ENCODE results near the gene MME. TPM values are rescaled to one million over a fixed set of nuclear protein-coding genes. Genes with fewer than 3 reads are reported as not detected.
"Not testable (repeated sequence)": the region's sequence is repeated elsewhere in the genome, so short reads cannot be mapped to it uniquely, and the experiment has no call there.

The MME gene
- total and polyA plus RNA-seq, 2 donors from 2014 or later: 8.4 to 126 TPM

- H3K4me1 ChIP-seq (ENCODE audit: control insufficient read depth in 2 of 3, insufficient read depth in 2 of 3, low read depth in 1 of 3, low read length in 3 of 3): no peaks in the 10 kb centered on the region
- FAIRE-seq: no peak
- TF ChIP-seq, protein P1, sequence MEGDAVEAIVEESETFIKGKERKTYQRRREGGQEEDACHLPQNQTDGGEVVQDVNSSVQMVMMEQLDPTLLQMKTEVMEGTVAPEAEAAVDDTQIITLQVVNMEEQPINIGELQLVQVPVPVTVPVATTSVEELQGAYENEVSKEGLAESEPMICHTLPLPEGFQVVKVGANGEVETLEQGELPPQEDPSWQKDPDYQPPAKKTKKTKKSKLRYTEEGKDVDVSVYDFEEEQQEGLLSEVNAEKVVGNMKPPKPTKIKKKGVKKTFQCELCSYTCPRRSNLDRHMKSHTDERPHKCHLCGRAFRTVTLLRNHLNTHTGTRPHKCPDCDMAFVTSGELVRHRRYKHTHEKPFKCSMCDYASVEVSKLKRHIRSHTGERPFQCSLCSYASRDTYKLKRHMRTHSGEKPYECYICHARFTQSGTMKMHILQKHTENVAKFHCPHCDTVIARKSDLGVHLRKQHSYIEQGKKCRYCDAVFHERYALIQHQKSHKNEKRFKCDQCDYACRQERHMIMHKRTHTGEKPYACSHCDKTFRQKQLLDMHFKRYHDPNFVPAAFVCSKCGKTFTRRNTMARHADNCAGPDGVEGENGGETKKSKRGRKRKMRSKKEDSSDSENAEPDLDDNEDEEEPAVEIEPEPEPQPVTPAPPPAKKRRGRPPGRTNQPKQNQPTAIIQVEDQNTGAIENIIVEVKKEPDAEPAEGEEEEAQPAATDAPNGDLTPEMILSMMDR (IDR thresholded peaks at IDR 0.05; ENCODE audit: borderline replicate concordance, extremely low read depth, insufficient read depth): no peak
- H3K9me3 ChIP-seq (ENCODE audit: control insufficient read depth in 2 of 3, insufficient read depth in 1 of 3, low read length in 3 of 3): no peaks in the 10 kb centered on the region
- H3K27ac ChIP-seq (ENCODE audit: low read depth in 2 of 2, low read length in 2 of 2): no peak overlapping the region
- H3K36me3 ChIP-seq (ENCODE audit: control insufficient read depth in 2 of 3, insufficient read depth in 3 of 3, low read length in 3 of 3): no peaks in the 10 kb centered on the region
- H3K27me3 ChIP-seq (ENCODE audit: control insufficient read depth, insufficient read depth, low read length): no peaks in the 10 kb centered on the region
- H3K4me3 ChIP-seq (ENCODE audit: low read length in 3 of 3): no peak overlapping the region
- intact Hi-C loops (cut with DNase I): no loop called here
- H3K9ac ChIP-seq (ENCODE audit: low read length in 3 of 3): no peak overlapping the region
- DNase-seq: no peak
These were observed 49.3 kb downstream of the MME start for GRCh38 chr3:155129396-155129795.

DNA sequence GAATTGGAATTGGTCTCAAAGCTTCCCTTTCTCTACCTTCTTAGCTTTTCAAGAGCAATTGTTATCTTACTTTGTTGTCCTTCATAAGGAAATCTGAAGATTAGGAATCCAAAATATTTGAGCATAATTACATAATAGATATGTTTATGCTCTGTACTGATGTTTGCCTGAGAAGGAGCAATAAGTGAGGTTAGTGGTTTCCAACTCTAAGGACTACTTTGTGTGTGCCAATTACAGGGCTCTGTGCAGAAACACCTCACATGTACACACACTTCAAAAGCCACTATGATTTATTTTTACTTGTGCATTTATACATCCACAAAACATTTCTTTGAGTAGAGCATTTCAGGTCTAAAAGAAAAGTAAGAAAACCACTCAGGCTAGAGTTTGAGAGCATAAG is 49.9 kb downstream of the MME start:
- Histone ChIP-seq H3K9ac (ENCODE audit: low read length in 3 of 3) (no peak overlapping the region), H3K4me3 (ENCODE audit: low read length in 3 of 3) (no peak overlapping the region), H3K36me3 (ENCODE audit: control insufficient read depth in 2 of 3, insufficient read depth in 3 of 3, low read length in 3 of 3) (no peaks in the 10 kb centered on the region), H3K4me1 (ENCODE audit: control insufficient read depth in 2 of 3, insufficient read depth in 2 of 3, low read depth in 1 of 3, low read length in 3 of 3) (no peaks in the 10 kb centered on the region), H3K27ac (ENCODE audit: low read depth in 2 of 2, low read length in 2 of 2) (no peak overlapping the region), H3K27me3 (ENCODE audit: control insufficient read depth, insufficient read depth, low read length) (no peaks in the 10 kb centered on the region), H3K9me3 (ENCODE audit: control insufficient read depth in 2 of 3, insufficient read depth in 1 of 3, low read length in 3 of 3) (no peaks in the 10 kb centered on the region)
- DNase-seq: no peak
- no peak for FAIRE-seq
- TF ChIP-seq, protein P1 (IDR thresholded peaks at IDR 0.05; ENCODE audit: borderline replicate concordance, extremely low read depth, insufficient read depth): no peak
- intact Hi-C loops (cut with DNase I): no loop called here

- Histone ChIP-seq H3K27ac (ENCODE audit: low read depth in 2 of 2, low read length in 2 of 2) (no peak overlapping the region), H3K9me3 (ENCODE audit: control insufficient read depth in 2 of 3, insufficient read depth in 1 of 3, low read length in 3 of 3) (no peaks in the 10 kb centered on the region), H3K4me1 (ENCODE audit: control insufficient read depth in 2 of 3, insufficient read depth in 2 of 3, low read depth in 1 of 3, low read length in 3 of 3) (no peaks in the 10 kb centered on the region), H3K4me3 (ENCODE audit: low read length in 3 of 3) (no peak overlapping the region), H3K9ac (ENCODE audit: low read length in 3 of 3) (no peak overlapping the region), H3K27me3 (ENCODE audit: control insufficient read depth, insufficient read depth, low read length) (no peaks in the 10 kb centered on the region), H3K36me3 (ENCODE audit: control insufficient read depth in 2 of 3, insufficient read depth in 3 of 3, low read length in 3 of 3) (no peaks in the 10 kb centered on the region)
- intact Hi-C loops (cut with DNase I): no loop called here
- TF ChIP-seq, protein P1 (IDR thresholded peaks at IDR 0.05; ENCODE audit: borderline replicate concordance, extremely low read depth, insufficient read depth): no peak
- DNase-seq: no peak
- no peak for FAIRE-seq
These were observed 51.0 kb downstream of the MME start for GRCh38 chr3:155131104-155131503.

- H3K27ac ChIP-seq (ENCODE audit: low read depth in 2 of 2, low read length in 2 of 2); DNase-seq; FAIRE-seq; H3K27me3 ChIP-seq (ENCODE audit: control insufficient read depth, insufficient read depth, low read length); H3K9ac ChIP-seq (ENCODE audit: low read length in 3 of 3); H3K4me1 ChIP-seq (ENCODE audit: control insufficient read depth in 2 of 3, insufficient read depth in 2 of 3, low read depth in 1 of 3, low read length in 3 of 3); H3K4me3 ChIP-seq (ENCODE audit: low read length in 3 of 3); H3K36me3 ChIP-seq (ENCODE audit: control insufficient read depth in 2 of 3, insufficient read depth in 3 of 3, low read length in 3 of 3); H3K9me3 ChIP-seq (ENCODE audit: control insufficient read depth in 2 of 3, insufficient read depth in 1 of 3, low read length in 3 of 3); intact Hi-C loops (cut with DNase I): not testable (repeated sequence)
These were observed 54.2 kb downstream of the MME start for GRCh38 chr3:155134311-155134710.

Data from kidney (tissue), 14 donors.